PC-3 (cell line): ENCODE measurements around the gene CYP11A1.

Experiments used
- EZH2 ChIP-seq: fragments of 300-600 bp; sonication (generic); IDR thresholded peaks from one replicate; pipeline ENCODE4 v1.6.1; 2017; ENCODE audit warnings: antibody characterized with exemption, mild to moderate bottlenecking, low read length; ENCODE audit not compliant: unreplicated experiment
- EZH2phosphoT487 ChIP-seq: fragments of 300-600 bp; sonication (generic); IDR thresholded peaks from 2 replicates; pipeline ENCODE4 v1.6.1; 2018; ENCODE audit warnings: mild to moderate bottlenecking, antibody characterized with exemption, low read length, borderline replicate concordance
- TF ChIP-seq, protein P1 (sequence below): fragments of 300-600 bp; sonication (generic); conservative IDR thresholded peaks from 2 replicates; pipeline ENCODE4 v1.5.1; 2017; ENCODE audit warnings: antibody characterized with exemption, low read depth, mild to moderate bottlenecking, low read length

DNA sequence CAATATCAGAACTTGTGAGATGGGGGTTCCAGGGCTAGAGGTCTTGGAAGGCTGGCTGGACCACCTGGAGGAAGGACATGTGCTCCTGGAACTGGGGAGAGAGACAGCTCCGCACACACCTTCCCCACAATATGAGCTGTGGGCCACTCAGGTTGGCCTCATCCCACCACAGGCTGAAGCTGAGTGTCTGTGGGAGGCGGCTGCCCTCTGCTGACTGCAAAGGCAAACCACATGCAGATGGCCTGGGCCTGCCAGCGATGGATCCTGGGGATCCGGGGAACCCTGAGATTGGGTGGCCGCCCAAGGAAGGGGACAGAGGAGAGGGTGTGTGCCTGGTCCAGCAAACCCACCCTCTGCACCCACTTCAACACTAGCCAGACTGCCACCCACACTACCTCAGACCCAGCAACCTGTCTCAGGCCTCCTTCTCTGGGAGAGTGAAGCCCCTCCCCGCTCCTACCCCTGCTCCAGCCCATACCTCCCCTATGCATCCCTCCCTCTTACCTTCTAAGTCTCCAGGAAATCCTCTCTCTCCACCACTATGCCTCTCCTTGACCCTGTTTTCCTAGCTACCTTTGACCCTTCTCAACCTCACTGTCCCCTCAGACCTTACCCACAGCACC, 44.8 kb downstream of the CYP11A1 start:
- TF ChIP-seq, protein P1, sequence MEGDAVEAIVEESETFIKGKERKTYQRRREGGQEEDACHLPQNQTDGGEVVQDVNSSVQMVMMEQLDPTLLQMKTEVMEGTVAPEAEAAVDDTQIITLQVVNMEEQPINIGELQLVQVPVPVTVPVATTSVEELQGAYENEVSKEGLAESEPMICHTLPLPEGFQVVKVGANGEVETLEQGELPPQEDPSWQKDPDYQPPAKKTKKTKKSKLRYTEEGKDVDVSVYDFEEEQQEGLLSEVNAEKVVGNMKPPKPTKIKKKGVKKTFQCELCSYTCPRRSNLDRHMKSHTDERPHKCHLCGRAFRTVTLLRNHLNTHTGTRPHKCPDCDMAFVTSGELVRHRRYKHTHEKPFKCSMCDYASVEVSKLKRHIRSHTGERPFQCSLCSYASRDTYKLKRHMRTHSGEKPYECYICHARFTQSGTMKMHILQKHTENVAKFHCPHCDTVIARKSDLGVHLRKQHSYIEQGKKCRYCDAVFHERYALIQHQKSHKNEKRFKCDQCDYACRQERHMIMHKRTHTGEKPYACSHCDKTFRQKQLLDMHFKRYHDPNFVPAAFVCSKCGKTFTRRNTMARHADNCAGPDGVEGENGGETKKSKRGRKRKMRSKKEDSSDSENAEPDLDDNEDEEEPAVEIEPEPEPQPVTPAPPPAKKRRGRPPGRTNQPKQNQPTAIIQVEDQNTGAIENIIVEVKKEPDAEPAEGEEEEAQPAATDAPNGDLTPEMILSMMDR, result peak; percentile 90
- TF ChIP-seq EZH2phosphoT487 (no peak), EZH2 (no peak)
